GM18909 (cell line): ENCODE data around the gene PTK6.
A peak's percentile ranks its signal among the peaks of the same experiment; 100 is the strongest.

ENCODE experiments used
- ATAC-seq: cut with Tn5 transposase; IDR thresholded peaks from one replicate; pipeline ENCODE4 v1.9.1; 2021; ENCODE audit warnings: mild to moderate bottlenecking; ENCODE audit not compliant: unreplicated experiment, poor library complexity

Gene PTK6

GRCh38 chr20:63533388-63533787 is 3.8 kb downstream of the PTK6 start:
- ATAC-seq: no peak

GRCh38 chr20:63532449-63532971 is 4.7 kb downstream of the PTK6 start:
- no peak for ATAC-seq

- no peak for ATAC-seq
Measured at GRCh38 chr20:63531686-63532448, 5.3 kb downstream of the PTK6 start.

- ATAC-seq: no peak
Measured at GRCh38 chr20:63530788-63531160, 6.4 kb downstream of the PTK6 start.

- ATAC-seq: no peak
Measured at GRCh38 chr20:63529861-63530787, 7.1 kb downstream of the PTK6 start.

- ATAC-seq: no peak
Measured at GRCh38 chr20:63529180-63529860, 7.9 kb downstream of the PTK6 start.

GRCh38 chr20:63527184-63527583 is 10.0 kb downstream of the PTK6 start:
- no peak for ATAC-seq

- ATAC-seq: no peak
Measured at GRCh38 chr20:63525971-63526370, 11.2 kb downstream of the PTK6 start.

- ATAC-seq: no peak
Measured at GRCh38 chr20:63525185-63525584, 12.0 kb downstream of the PTK6 start.

GRCh38 chr20:63522981-63523611 is 14.1 kb downstream of the PTK6 start:
- ATAC-seq: no peak

- no peak for ATAC-seq
Measured at GRCh38 chr20:63522091-63522868, 14.9 kb downstream of the PTK6 start.

- no peak for ATAC-seq
Measured at GRCh38 chr20:63521602-63522001, 15.6 kb downstream of the PTK6 start.

- peak; percentile 47 for ATAC-seq
Measured at GRCh38 chr20:63520934-63521601, 16.1 kb downstream of the PTK6 start.

GRCh38 chr20:63520504-63520933 is 16.7 kb downstream of the PTK6 start, which contains the start of gene PPDPF:
Gene PPDPF, plus strand, starts transcription at chr20:63520765. Its CDS starts 544 bp downstream, at chr20:63521309.
- ATAC-seq: peak; percentile 73

GRCh38 chr20:63519668-63520503 is 17.3 kb downstream of the PTK6 start:
- ATAC-seq: peak; percentile 44

GRCh38 chr20:63518946-63519667 is 18.1 kb downstream of the PTK6 start:
- ATAC-seq: no peak

GRCh38 chr20:63518351-63518861 is 18.8 kb downstream of the PTK6 start:
- no peak for ATAC-seq
